Kidney (tissue), 14 donors: Measurements from ENCODE around the gene MRPL40. TPM values are rescaled to one million over a fixed set of nuclear protein-coding genes. Genes with fewer than 3 reads are reported as not detected.

ENCODE experiments used
- DNase-seq, 5 donors: peaks; one replicate each; pipeline ENCODE4 v3.0.0-alpha.2; 2013 to 2020
- FAIRE-seq: peaks from 2 replicates; lab custom pipeline; 2012; peaks lifted over from hg19 to GRCh38; lab: Jason Lieb, UNC
- H3K27ac ChIP-seq, 2 donors: one replicate each; pipeline ENCODE4 v1.7.0; 2013; ENCODE audit warnings: low read depth in 2 of 2, low read length in 2 of 2, inconsistent platforms in 1 of 2
- H3K27me3 ChIP-seq: one replicate; pipeline ENCODE4 v1.7.1; 2013; ENCODE audit warnings: low read length, inconsistent platforms; ENCODE audit not compliant: control insufficient read depth, insufficient read depth
- H3K36me3 ChIP-seq, 3 donors: one replicate each; pipeline versions ENCODE4 v1.7.0 to v1.7.1; 2013; ENCODE audit warnings: low read length in 3 of 3, control low read depth in 1 of 3, inconsistent platforms in 1 of 3; ENCODE audit not compliant: insufficient read depth in 3 of 3, control insufficient read depth in 2 of 3
- H3K4me1 ChIP-seq, 3 donors: one replicate each; pipeline versions ENCODE4 v1.7.0 to v1.7.1; 2013; ENCODE audit warnings: low read length in 3 of 3, inconsistent platforms in 1 of 3, low read depth in 1 of 3; ENCODE audit not compliant: control insufficient read depth in 2 of 3, insufficient read depth in 2 of 3
- H3K4me3 ChIP-seq, 3 donors: one replicate each; pipeline versions ENCODE4 v1.7.0 to v1.8.1; 2013; ENCODE audit warnings: low read length in 3 of 3, control low read depth in 1 of 3, inconsistent platforms in 1 of 3
- H3K9ac ChIP-seq, 3 donors: one replicate each; pipeline versions ENCODE4 v1.7.0 to v1.7.1; 2013; ENCODE audit warnings: low read length in 3 of 3, control low read depth in 1 of 3, inconsistent platforms in 1 of 3
- H3K9me3 ChIP-seq, 3 donors: one replicate each; pipeline versions ENCODE4 v1.7.0 to v1.7.1; 2013; ENCODE audit warnings: low read length in 3 of 3, control low read depth in 1 of 3, inconsistent platforms in 1 of 3; ENCODE audit not compliant: control insufficient read depth in 2 of 3, insufficient read depth in 1 of 3
- CTCF ChIP-seq: IDR thresholded peaks from 3 replicates; pipeline ENCODE4 v1.5.1; 2012; ENCODE audit warnings: mild to moderate bottlenecking, moderate library complexity, borderline replicate concordance; ENCODE audit not compliant: insufficient read depth; ENCODE audit errors: extremely low read depth
- intact Hi-C: fragments of 100-400 bp; cut with DNase I; formaldehyde crosslinking; loops from one replicate; pipeline ENCODE4 v1.11.1; 2022
- polyA plus RNA-seq: library from polyadenylated mRNA; stranded (reverse); fragments of 350-450 nt; fragmentation: Illumina TruSeq; extraction: RNeasy Lipid Tissue Mini Kit (QIAGEN cat#74804); gene quantifications from one replicate; pipeline ENCODE4 v1.2.3, GENCODE V29; 2014; ENCODE audit warnings: low read depth, low replicate concordance; ENCODE audit not compliant: insufficient read depth
- total RNA-seq: library from RNA; stranded (reverse); fragmentation: NEBNext Ultra II Directional; extraction: Animal tissue kit (Norgen Biotek cat#: 25700); gene quantifications from one replicate; pipeline ENCODE4 v1.2.1, GENCODE V29; 2021
- donor health status: control.
- donor health status: control.
- donor health status: control.
- donor health status: control.
- donor health status: control.
- donor health status: DM: yes; HTN: yes; CAD: no.
- donor health status: Normal renal cell carcinoma (clear cell type).

The MRPL40 gene
- total and polyA plus RNA-seq, 2 donors from 2014 or later = 30.0 to 89.2 TPM

DNA sequence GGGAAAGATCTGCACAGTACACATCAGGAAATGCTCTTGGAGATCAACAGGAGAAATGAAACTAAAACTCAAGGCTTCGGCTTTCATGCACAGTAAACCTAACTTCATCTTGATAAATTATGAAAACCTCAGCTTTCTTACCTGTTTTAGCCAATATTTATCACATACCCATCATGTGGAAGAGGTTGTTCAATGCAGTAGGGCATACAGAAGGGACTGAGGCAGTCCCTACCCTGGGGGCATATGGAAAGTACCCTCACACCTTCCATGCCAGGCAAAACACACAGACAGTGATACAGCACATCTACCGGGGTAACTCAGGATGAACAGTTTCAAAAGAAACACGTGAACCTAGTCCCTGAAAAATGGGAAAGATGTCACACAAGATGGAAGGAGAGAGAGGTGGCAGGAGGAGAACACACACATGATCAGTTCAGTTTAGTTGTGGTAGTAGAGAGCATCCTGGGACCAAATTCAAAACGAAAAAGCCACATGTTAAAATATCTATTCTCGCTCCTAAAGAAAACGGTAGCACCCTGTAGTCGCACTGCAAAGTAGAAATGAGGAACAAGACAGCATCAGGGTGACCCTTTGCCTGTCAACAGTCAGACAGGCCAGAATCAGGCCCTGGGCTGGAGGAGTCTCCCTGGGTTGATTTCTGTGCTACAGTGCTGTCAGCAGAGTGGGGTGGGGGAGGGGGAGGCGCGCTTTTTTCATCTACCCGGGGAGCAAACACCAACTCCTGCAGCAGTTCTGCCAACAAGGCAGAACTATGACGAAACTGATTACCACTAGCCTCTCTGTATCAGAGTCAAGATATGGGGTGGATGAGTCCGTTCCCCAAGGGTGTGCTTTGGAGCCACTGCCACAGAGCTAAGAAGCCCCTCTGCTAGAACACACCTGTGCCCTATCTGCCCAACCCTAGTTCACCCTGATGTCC lies 2.1 kb upstream of the MRPL40 start:
- no peak for FAIRE-seq
- Histone ChIP-seq H3K4me3 (peak overlapping the region; percentile 59 to 72 (median 67)), H3K9ac (peak overlapping the region in 2 of 3 donors; percentile 62 to 74), H3K27ac (peak overlapping the region; percentile 15 to 48), H3K36me3 (peaks cover 5% of the 10 kb centered on the region in 3 donors), H3K27me3 (no peaks in the 10 kb centered on the region), H3K4me1 (peaks cover 0 to 18% (median 8%) of the 10 kb centered on the region in 3 donors), H3K9me3 (no peaks in the 10 kb centered on the region)
- intact Hi-C loops = no loop called here
- no peak for TF ChIP-seq CTCF
- DNase-seq = peak in 4 of 5 donors; percentile 21 to 70 (median 32)

DNA sequence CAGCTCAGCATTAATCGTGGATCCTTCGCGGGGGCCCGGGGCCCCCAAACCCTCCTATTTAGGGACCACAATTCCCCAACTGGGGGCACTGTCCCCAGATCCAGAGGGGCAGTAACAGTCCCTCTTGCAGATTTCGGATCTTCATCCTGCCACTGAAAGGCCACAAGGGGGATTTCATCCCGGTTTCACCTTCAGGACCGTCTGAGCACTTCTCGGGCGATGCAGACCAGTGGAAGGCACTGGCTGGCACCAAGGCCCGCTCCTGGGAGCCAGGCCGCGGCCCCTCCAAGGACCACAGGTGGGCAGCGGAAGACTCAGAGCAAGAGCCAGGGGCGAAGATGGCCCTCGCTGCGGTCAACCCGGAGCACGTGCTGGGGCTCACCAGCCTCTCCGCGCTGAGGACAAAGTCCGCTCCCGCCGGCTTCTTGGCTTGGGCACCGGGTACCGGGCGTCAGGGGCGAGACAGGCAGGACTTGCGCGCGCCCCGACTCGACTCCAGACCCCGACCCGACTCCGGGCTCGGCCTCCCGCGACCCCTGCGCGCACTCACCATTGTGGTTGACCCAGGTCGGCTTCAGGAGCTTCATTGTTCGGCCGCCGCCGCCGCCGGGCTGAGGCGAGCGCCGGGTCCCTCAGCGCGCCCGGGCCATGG lies 1.3 kb upstream of the MRPL40 start:
- peak overlapping the region; percentile 59 to 72 (median 67) for H3K4me3 ChIP-seq
- DNase-seq (peak; percentile 34 to 85 (median 48)), FAIRE-seq (no peak)
- no peak for TF ChIP-seq CTCF
- H3K27ac ChIP-seq = peak overlapping the region; percentile 15 to 48
- H3K36me3 ChIP-seq = peaks cover 9 to 12% (median 11%) of the 10 kb centered on the region in 3 donors
- peaks cover 0 to 18% (median 8%) of the 10 kb centered on the region in 3 donors for H3K4me1 ChIP-seq
- intact Hi-C loops = no loop called here
- H3K9me3 ChIP-seq = no peaks in the 10 kb centered on the region
- H3K9ac ChIP-seq = peak overlapping the region in 2 of 3 donors; percentile 62 to 74
- H3K27me3 ChIP-seq = no peaks in the 10 kb centered on the region

- Histone ChIP-seq H3K9me3 (no peaks in the 10 kb centered on the region), H3K27ac (peak within 1 kb of the TSS; percentile 95 to 98), H3K27me3 (no peaks in the 10 kb centered on the region), H3K9ac (peak within 1 kb of the TSS; percentile 81 to 96 (median 81)), H3K36me3 (peaks cover 9 to 12% (median 11%) of the 10 kb centered on the region in 3 donors), H3K4me1 (peaks cover 0 to 18% (median 8%) of the 10 kb centered on the region in 3 donors), H3K4me3 (peak within 1 kb of the TSS; percentile 90 to 97 (median 94))
- intact Hi-C loops = no loop called here
- peak; percentile 78 to 94 (median 88) for DNase-seq
- FAIRE-seq = no peak
- no peak for TF ChIP-seq CTCF
Measured at GRCh38 chr22:19431649-19432132, 654 bp upstream of the MRPL40 start, which contains the start of gene HIRA. HIRA (minus strand) TSS chr22:19431733; CDS start chr22:19431476, 257 bp downstream.
